Eye (tissue), 1 donor: Measurements from ENCODE around the gene TWNK.
"Not testable (repeated sequence)": the region's sequence is repeated elsewhere in the genome, so short reads cannot be mapped to it uniquely, and the experiment has no call there.

ENCODE experiments used
- DNase-seq: peaks from one replicate; pipeline ENCODE4 v3.0.0-alpha.2; 2015

TWNK gene

GRCh38 chr10:100975397-100975796 is 11.9 kb upstream of the TWNK start:
- not testable (repeated sequence) for DNase-seq

DNA sequence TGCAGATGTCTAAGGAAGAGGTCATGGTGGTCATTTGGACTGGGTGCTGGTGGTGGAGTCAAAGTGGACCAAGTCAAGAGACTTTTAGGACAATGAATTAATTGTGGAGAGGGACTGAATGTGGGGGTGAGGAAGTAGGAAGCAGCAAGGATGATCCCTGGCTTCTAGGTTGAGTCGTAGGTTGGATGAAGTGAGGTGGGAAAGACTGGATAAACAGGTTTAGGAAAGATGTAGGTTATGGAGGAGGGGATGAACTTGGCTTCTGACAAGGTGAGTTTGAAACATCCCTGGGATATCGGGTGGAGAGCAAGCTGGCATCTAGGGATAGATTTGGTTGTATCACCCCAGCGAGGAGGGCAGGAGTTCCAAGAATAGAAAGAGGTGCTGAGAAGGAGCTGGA is 10.4 kb upstream of the TWNK start:
- no peak for DNase-seq

GRCh38 chr10:100977436-100977835 is 9.9 kb upstream of the TWNK start:
- DNase-seq: no peak

- no peak for DNase-seq
Measured at GRCh38 chr10:100978121-100978900, 9.0 kb upstream of the TWNK start.

DNA sequence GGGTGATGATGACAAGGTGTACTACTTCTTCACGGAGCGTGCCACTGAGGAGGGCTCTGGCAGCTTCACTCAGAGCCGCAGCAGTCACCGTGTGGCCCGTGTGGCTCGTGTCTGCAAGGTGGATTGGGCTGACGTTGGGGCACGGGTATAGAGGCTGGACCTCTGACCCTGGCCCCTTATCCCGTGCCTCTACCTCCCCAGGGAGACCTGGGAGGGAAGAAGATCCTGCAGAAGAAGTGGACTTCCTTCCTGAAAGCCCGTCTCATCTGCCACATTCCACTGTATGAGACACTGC is 8.5 kb upstream of the TWNK start:
- no peak for DNase-seq

- no peak for DNase-seq
Measured at GRCh38 chr10:100979791-100980272, 7.5 kb upstream of the TWNK start.

DNA sequence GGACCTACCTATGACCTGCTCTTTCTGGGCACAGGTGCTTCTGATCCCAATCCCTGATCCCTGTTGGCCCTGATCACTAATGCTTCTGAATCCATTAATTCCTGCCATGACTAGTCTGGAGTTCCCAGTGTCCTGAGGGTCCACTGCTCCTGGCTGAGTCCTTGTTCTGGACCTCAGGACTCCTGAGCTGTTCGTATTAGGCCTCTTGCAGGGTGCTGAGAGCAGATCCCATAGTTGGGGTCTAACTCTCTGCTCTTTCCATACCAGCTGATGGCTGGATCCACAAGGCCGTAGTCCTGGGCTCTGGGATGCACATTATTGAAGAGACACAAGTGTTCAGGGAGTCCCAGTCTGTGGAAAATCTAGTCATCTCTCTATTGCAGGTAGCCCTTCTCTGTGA is 7.0 kb upstream of the TWNK start:
- no peak for DNase-seq

DNA sequence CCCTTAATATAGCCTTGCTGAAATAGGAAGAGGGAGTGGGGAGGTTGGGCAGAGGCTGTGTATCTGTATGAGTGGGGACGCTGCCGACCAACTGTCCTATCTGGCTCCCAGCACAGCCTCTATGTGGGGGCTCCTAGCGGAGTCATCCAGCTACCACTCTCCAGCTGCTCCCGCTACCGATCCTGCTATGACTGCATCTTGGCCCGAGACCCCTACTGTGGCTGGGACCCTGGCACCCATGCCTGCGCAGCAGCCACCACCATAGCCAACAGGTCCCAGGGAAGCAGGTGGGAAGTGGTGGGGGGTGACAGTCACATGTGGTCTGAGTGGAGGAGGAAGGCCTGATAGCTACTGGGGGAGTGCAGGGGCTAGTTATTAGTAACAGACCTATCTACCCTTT is 6.6 kb upstream of the TWNK start:
- no peak for DNase-seq

DNA sequence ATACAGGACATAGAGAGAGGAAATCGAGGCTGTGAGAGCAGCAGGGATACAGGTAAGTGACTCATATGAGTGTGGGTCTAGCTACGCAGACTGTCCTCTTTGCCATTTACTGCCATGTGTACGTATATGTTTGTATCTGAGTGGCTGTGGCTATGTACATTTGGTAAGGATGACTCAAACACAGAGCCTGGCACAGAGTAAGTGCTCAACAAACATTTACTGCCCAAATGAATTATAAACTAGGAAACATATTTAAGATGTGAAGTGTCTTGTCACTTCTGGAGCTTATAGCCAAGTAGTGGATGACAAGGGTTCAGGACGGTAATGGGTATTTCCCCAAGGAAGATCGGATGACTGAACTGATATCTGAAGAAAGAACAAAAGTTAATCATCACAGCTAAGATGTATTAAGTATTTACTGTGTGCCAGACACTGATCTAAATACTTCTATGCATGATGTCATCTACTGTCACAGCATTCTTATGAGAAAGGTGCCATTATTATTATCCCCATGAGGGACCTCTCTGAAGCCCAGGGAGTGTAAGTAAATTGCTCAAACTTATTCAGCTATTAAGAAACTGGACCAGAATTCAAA is 6.1 kb upstream of the TWNK start:
- no peak for DNase-seq

- DNase-seq: no peak
Measured at GRCh38 chr10:100982916-100983830, 4.2 kb upstream of the TWNK start.

DNA sequence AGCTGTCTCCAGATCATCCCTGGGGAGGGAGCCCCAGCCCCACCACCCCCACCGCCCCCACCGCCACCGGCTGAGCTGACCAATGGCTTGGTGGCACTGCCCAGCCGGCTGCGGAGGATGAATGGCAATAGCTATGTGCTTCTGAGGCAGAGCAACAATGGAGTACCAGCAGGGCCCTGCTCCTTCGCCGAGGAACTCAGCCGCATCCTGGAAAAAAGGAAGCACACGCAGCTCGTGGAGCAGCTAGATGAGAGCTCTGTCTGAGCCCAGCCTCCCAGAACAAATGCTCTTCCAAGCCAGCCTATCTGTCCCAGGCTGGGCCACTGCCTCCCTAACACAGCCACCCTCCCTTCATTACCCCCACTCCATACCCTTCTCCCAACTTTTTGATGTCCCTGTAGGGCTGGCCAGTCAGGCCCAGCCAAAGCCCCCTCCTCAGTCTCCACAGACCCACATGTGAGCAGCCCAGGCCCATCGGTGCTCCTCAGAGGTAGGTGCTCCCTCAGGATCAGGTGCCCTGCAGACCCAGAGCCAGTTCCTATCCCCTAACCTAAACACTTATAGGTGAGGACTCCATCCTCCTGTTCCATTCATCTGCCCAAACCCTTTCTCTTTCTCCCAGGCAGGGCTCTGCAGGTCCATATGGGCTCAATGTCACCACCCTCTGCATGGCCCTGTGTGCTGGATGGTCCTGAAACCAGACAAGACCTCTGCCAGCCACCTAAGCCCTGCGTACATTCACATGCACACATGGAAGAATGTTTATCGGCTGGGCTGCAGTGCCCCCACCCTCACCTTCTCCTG is 3.3 kb upstream of the TWNK start:
- DNase-seq: no peak

DNA sequence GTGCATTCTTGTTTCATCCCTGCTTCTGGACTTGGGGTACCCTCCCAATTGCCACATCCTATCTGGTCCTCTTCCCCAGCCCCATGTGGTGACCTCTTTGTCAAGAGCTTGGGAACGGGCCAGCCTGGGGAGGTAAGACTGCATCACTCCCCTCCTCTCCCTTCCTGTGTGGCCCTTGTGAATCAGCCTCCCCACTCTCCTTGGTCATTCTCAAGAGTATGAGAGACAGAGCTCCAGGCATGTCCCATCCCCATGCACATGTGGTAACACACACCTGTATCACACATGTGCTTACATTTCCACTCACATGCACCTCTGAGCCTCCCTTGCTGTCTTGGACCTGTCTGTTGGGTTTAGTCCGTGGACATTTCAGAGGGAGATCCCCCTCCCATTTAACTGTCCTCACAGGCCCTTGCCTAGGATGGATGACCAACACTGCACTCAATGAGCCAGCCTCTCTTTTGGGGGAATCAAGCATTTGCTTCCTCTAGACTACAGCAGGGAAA is 2.6 kb upstream of the TWNK start:
- no peak for DNase-seq

DNA sequence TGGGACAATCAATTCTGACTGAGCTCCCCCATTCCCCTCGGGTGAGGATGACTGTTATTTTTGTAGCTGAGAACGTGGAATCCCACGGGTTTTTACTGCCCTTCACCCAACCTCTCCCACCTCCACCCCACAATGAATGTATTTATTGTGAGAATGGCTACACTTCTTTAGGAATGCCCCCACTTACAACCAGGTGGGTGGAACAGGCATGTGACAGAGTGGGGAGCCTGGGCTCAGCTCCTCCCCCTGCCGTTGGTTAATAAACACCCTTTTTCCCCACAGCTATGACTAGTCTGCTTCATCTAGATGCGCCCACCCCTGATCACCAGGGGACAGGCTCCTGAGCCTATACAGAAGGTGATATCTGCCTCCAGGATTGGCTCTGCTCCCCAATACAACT is 2.0 kb upstream of the TWNK start:
- no peak for DNase-seq

DNA sequence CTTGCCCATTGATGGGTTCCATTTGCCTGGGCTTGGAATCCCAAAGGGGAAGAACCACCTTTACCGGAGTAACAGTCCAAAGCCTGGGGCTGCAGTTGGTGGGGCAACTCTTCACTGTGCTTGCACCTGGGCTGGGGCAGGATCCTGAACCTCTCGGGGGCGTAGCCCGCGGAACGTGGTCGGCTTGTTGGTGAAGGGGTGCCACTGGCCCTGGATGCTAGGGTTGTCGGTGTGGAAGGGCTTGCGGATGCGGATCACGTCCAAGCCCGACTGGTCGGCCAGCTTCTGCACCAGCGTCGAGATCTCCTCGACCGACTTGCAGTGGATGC is 756 bp upstream of the TWNK start:
- no peak for DNase-seq

DNA sequence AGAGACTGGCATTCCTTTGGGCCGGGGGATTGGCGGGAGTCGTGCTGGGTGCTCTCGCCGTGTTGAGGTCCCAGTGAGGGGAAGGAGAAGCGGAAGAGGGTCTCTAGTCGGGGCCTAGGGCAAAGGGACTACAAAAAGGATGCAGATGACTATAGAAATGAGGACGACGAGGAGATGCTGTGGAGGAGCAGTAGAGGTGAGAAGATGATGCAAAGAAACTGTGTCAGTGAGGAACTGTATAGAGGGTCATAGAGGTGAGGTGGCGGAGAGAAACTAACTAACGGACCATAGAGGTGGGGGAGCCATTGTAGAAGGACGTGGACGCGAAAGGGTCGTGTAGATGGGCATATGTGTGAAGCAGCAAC is 324 bp downstream of the TWNK start:
- no peak for DNase-seq

DNA sequence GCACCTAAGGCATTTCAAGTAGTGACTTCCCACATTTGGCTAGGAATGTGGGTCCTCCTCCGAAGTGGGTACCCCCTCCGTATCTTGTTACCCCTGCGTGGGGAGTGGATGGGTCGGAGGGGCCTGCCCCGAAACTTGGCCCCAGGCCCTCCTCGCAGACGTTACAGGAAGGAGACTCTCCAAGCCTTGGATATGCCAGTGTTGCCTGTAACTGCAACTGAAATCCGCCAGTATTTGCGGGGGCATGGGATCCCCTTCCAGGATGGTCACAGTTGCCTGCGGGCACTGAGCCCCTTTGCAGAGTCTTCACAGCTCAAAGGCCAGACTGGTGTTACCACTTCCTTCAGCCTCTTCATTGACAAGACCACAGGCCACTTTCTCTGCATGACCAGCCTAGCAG is 823 bp downstream of the TWNK start:
- no peak for DNase-seq

GRCh38 chr10:100989088-100989487 is 1.7 kb downstream of the TWNK start:
- DNase-seq: no peak

DNA sequence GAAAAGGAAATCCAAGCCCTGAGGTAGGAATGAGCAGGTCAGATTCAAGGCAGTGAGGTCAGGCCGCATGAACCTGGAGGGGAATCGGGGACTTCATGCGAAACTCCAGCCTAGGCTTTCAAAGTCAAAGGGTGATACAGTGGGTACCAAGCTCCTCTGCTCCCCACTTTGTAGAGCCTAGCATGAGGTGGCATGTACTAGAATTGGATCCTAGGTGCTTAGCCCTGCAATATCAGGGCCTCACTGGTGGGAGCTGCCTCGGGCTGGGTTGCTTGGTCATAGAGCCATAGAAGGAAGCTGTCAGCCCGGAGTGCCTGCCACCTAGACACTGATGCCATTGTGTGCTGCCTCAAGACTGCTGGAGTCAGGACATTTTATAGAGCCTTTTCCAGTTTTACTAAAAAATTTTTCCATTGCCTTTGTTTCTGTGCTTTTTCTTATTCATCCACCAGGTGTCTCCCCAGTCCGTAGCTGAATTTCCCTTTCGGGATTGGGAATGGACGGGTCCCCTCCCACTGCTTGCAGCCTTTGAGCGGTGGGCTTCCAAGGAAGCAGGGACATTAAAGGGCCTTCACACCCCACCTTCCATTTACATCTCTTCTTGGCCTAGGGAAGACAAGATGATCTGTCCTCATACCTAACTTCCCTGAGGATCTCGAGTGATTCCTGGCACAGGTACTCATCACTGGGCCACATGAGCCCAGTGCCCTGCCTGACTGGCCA is 6.8 kb downstream of the TWNK start:
- peak; percentile 82 for DNase-seq

DNA sequence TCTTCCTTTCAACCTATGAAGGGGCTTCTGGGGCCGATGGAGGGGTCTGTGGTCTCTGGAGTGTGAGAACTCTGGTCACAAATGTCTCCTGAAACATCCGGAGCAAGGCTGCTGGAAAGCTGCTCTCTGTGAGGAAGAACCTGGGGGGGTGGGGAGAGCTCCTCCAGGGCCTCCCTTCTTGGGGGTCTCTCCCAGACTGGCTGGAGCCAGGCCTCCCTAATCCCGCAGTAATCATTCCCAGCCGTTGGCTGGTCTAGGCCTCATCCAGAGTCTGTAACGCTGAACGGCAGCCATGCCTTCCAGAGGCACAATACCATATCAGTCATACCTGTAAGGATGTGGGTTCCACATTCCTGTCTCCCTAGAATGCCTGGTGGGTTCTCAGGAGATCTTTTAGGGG is 7.8 kb downstream of the TWNK start:
- DNase-seq: peak; percentile 70

DNA sequence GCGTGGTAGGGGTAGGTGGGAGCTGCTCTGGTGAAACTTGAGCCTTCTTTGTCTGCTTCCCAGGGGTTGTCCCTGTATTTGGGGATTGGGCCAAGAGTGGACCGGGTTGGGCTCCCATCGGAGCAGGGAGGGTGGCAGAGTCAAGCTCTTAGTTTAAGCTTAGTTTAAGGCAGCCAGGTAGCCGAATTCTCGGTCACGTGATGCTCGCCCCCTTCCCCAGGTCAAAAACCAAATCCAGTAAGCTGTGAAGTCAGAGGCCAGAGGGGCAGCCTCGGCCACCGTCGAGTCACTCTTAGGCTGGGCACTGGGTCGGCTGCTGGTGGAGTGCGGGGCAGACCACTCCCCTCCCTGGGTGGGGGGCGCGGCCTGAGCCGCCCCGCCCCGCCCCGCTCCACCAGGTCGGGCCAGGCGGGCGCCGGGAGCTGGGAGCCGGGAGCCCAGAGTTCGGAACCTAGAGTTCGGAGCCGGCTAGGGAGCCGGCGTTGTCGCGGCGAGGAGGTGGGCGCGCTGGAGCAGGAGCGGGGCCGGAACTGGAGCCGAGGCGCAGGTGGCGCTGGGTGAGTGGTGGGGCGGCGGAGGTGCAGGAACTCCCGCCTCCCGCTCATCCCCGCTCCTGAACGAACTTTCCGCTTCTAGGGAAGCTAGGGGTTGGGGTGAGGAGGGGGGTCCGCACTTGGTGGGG is 9.5 kb downstream of the TWNK start:
- peak; percentile 79 for DNase-seq

DNA sequence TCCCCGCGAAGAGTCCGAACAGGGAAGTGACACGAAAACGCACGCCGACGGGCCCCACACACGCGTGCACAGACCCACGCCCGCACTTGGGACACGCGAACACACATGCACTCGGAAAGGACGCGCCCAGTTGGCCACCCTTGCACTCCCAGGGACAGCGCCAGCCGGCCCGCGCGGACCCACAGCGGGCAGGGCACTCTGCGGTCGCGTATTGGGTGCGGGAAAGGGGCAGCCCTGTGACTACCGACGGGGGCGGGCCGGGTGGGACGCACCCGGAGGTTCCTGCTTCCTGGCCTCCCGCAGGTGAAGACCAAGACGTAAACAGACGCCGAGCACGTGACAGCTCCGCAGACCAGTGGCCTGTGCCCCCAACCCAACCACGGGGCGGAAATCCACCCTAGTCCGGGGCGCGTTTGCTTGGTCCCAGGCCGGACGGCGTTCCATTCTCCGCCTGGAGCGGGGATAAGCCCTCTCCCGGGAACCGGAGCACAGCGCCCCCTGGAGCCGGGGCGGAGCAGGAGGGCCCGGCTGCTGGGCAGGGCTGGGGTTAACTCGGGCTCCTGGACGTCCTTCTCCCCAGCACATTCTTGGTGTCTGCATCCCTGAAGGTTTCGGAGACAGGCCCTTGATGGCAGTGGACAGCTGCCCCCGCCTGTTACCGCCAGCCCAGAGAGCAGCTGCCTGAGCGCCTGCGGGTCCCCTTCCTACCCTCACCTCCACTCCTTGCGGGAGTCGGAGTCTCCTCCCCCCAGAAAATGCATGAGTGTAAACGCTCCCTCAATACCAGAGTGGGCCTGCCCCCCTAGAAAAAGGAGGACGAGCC is 10.2 kb downstream of the TWNK start:
- DNase-seq: no peak
